CD4-positive, alpha-beta T cell treated with Interleukin-1 beta for 1 hour (primary cell): ENCODE results near the gene CENPS.
A peak's percentile ranks its signal among the peaks of the same experiment; 100 is the strongest.
"Not testable (repeated sequence)": the region's sequence is repeated elsewhere in the genome, so short reads cannot be mapped to it uniquely, and the experiment has no call there.

Source experiments
- DNase-seq, 2 donors: peaks; one replicate each; pipeline ENCODE4 v3.0.0-alpha.2; 2020 to 2022

Gene CENPS

GRCh38 chr1:10421637-10422036 lies 8.6 kb upstream of the CENPS start:
- no peak for DNase-seq

GRCh38 chr1:10424034-10424433 lies 6.2 kb upstream of the CENPS start:
- no peak for DNase-seq

- DNase-seq = no peak
Observed at GRCh38 chr1:10424651-10425050, 5.6 kb upstream of the CENPS start.

- DNase-seq = not testable (repeated sequence)
Observed at GRCh38 chr1:10425826-10426534, 4.3 kb upstream of the CENPS start.

GRCh38 chr1:10426535-10426848 lies 3.7 kb upstream of the CENPS start:
- DNase-seq = not testable (repeated sequence)

- DNase-seq = no peak
Observed at GRCh38 chr1:10428984-10429383, 1.2 kb upstream of the CENPS start.

- peak; percentile 30 to 34 for DNase-seq
Observed at GRCh38 chr1:10429868-10430215, 391 bp upstream of the CENPS start.

GRCh38 chr1:10431070-10431730 lies 967 bp downstream of the CENPS start:
- DNase-seq = no peak

- DNase-seq = no peak
Observed at GRCh38 chr1:10432910-10433700, 2.9 kb downstream of the CENPS start.

- no peak for DNase-seq
Observed at GRCh38 chr1:10433790-10434189, 3.6 kb downstream of the CENPS start.

- no peak for DNase-seq
Observed at GRCh38 chr1:10434590-10434989, 4.4 kb downstream of the CENPS start.

GRCh38 chr1:10437052-10437451 lies 6.8 kb downstream of the CENPS start:
- DNase-seq = no peak

GRCh38 chr1:10438677-10439163 lies 8.5 kb downstream of the CENPS start:
- DNase-seq = no peak

GRCh38 chr1:10440305-10440704 lies 10.1 kb downstream of the CENPS start:
- no peak for DNase-seq

GRCh38 chr1:10440794-10441193 lies 10.6 kb downstream of the CENPS start:
- no peak for DNase-seq

GRCh38 chr1:10444248-10444647 lies 14.0 kb downstream of the CENPS start:
- DNase-seq = no peak

GRCh38 chr1:10444795-10445397 lies 14.7 kb downstream of the CENPS start:
- DNase-seq = no peak

- no peak for DNase-seq
Observed at GRCh38 chr1:10446790-10447422, 16.7 kb downstream of the CENPS start.

GRCh38 chr1:10449751-10450150 lies 19.5 kb downstream of the CENPS start, which contains the start of gene CORT:
Gene CORT (plus strand): TSS chr1:10450031. CDS start chr1:10450224, 193 bp downstream.
- no peak for DNase-seq

- DNase-seq = no peak
Observed at GRCh38 chr1:10450156-10450814, 20.1 kb downstream of the CENPS start.

GRCh38 chr1:10450836-10451235 lies 20.6 kb downstream of the CENPS start:
- DNase-seq = no peak

- DNase-seq = no peak
Observed at GRCh38 chr1:10451287-10451686, 21.1 kb downstream of the CENPS start.
